ENCODE data around the gene RNF20.

Gene RNF20

GRCh38 chr9:101594796-101595195, 61.1 kb downstream of the RNF20 start, which contains the start of gene PPP3R2:
PPP3R2 (minus strand) TSS chr9:101594969; CDS start chr9:101594921, 48 bp downstream.
- TF ChIP-seq, protein P1, sequence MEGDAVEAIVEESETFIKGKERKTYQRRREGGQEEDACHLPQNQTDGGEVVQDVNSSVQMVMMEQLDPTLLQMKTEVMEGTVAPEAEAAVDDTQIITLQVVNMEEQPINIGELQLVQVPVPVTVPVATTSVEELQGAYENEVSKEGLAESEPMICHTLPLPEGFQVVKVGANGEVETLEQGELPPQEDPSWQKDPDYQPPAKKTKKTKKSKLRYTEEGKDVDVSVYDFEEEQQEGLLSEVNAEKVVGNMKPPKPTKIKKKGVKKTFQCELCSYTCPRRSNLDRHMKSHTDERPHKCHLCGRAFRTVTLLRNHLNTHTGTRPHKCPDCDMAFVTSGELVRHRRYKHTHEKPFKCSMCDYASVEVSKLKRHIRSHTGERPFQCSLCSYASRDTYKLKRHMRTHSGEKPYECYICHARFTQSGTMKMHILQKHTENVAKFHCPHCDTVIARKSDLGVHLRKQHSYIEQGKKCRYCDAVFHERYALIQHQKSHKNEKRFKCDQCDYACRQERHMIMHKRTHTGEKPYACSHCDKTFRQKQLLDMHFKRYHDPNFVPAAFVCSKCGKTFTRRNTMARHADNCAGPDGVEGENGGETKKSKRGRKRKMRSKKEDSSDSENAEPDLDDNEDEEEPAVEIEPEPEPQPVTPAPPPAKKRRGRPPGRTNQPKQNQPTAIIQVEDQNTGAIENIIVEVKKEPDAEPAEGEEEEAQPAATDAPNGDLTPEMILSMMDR (IDR thresholded peaks at IDR 0.05; ENCODE audit: borderline replicate concordance, control extremely low read depth, extremely low read depth, insufficient read depth, missing control alignments): no peak
- no peak for DNase-seq (ENCODE audit: low spot score)
- in situ Hi-C loops (cut with MboI; ENCODE audit: low sequenced_read_pairs, unreplicated experiment): no loop called here

DNA sequence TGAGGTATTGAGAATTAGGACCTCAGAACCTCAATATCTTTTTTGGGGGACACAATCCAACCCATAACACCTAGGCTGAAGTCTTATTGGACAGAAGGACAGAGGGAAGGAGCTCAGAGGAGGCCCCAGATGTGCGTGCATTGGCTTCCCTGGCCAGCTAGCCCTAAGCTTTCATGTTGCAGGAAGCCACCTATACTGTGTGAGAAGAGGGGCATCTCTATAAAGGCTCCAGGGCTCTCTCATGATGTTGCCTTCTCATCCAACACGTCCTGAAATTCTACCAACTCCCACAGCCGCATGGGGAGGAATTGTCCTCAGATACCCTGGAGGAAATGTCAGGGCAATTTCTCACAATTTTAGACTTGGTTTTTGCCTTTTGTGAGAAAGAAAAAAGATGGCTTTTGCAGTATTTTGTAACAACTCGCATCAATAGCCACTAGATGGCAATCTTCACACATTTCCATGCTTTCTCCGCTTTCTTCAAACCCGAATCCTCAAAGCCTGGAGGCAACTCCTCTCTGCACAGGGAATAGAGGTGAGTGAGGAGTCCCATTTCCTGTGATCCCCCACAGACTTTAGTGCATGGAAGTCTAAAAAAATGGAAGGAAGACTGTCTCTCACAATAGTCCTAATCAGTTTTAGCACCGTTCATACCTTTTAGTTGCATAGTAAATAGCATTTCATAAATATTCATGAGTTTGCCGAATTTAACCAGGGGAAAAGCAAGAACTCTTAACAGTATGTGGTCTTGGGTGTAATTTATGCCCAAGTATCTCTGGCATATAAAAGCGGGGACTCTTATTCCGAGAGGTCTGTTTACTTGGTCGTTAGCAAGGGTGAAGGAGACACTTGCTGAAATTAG, 68.5 kb downstream of the RNF20 start:
- in situ Hi-C loops (cut with MboI; ENCODE audit: low sequenced_read_pairs, unreplicated experiment): no loop called here
- TF ChIP-seq, protein P1 (IDR thresholded peaks at IDR 0.05; ENCODE audit: borderline replicate concordance, control extremely low read depth, extremely low read depth, insufficient read depth, missing control alignments): peak; percentile 45
- DNase-seq (ENCODE audit: low spot score): peak; percentile 41

DNA sequence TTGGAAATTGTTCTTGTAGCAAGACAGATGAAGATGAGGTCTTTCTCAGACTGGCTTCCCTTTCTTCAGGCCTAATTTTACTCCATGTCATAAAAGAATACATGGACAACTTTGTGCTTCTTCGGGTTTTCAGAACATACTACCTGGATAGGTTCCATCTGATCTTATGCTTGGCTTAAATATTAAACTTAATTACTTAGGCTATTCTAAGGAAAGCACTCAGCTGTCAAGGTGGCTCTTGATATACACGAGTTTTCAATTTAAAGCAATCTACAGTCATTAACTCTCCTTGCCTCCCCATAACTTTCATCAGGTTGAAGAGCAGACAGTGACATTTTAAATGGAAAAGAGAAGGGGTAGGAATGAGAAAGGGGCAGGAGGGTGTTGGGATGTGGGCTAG, 70.6 kb downstream of the RNF20 start:
- in situ Hi-C loops (cut with MboI; ENCODE audit: low sequenced_read_pairs, unreplicated experiment): no loop called here
- DNase-seq (ENCODE audit: low spot score): no peak
- TF ChIP-seq, protein P1 (IDR thresholded peaks at IDR 0.05; ENCODE audit: borderline replicate concordance, control extremely low read depth, extremely low read depth, insufficient read depth, missing control alignments): no peak

DNA sequence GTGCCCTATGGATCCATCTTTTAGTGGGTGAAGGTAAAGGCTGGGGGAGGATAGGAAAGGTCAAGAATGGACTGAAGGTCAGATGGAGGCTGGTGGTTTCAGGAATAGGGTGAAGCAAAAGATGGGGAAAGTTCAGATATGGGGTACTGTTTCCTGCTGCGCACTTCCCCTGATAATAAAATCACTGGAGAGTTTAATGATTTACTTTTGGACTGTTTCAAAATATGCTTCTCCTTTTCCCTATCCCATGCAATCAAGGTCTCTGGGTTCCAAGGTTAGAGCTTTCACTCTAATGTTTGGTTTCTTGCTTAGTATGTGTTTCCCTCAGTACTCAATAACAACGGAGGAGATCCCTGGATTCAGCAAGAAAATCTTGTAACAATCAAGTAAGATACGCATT, 71.9 kb downstream of the RNF20 start:
- no peak for DNase-seq (ENCODE audit: low spot score)
- in situ Hi-C loops (cut with MboI; ENCODE audit: low sequenced_read_pairs, unreplicated experiment): no loop called here
- TF ChIP-seq, protein P1 (IDR thresholded peaks at IDR 0.05; ENCODE audit: borderline replicate concordance, control extremely low read depth, extremely low read depth, insufficient read depth, missing control alignments): no peak
